BJ (cell line): ENCODE measurements around the gene ACTN3. TPM values are rescaled to one million over a fixed set of nuclear protein-coding genes. Genes with fewer than 3 reads are reported as not detected.
"Not testable (repeated sequence)": the region's sequence is repeated elsewhere in the genome, so short reads cannot be mapped to it uniquely, and the experiment has no call there.

ENCODE experiments used
- CTCF ChIA-PET: fragments of 350-600 bp; formaldehyde crosslinking; extraction: SDS; loops from one replicate; lab custom pipeline; 2021; ENCODE audit warnings: antibody characterized with exemption, inconsistent platforms; lab: Yijun Ruan, JAX
- POLR2A ChIA-PET: fragments of 300-600 bp; sonication (Branson Sonifier 250); formaldehyde crosslinking; extraction: SDS; loops from one replicate; lab custom pipeline; 2021; ENCODE audit warnings: antibody characterized with exemption; lab: Charles Lee
- DNase-seq: peaks from one replicate; pipeline ENCODE4 v3.0.0-alpha.2; 2011; ENCODE audit warnings: low read depth
- H3K27me3 ChIP-seq: 2 replicates; pipeline ENCODE4 v1.6.0; 2011; ENCODE audit warnings: low read length; ENCODE audit not compliant: control insufficient read depth, insufficient read depth
- H3K36me3 ChIP-seq: 2 replicates; pipeline ENCODE4 v1.5.1; 2011; ENCODE audit warnings: low read length; ENCODE audit not compliant: control insufficient read depth, insufficient read depth
- H3K4me3 ChIP-seq: 2 replicates; pipeline ENCODE4 v1.5.1; 2011; ENCODE audit warnings: low read depth, mild to moderate bottlenecking, control low read depth, low read length
- polyA plus RNA-seq: library from polyadenylated mRNA; depleted of rRNA; stranded (reverse); fragments of >200 nt; gene quantifications from 2 replicates; pipeline ENCODE4 v1.2.3, GENCODE V29; 2011
- TF ChIP-seq, protein P1 (sequence below): IDR thresholded peaks from 2 replicates; pipeline ENCODE4 v1.5.1; 2011; ENCODE audit warnings: low read depth, mild to moderate bottlenecking, control low read depth, inconsistent platforms, low read length, moderate library complexity; ENCODE audit not compliant: insufficient read depth

ACTN3 gene
- polyA plus RNA-seq, 1 experiment: not detected

GRCh38 chr11:66581261-66581660 is 34.6 kb downstream of the ACTN3 start:
- Histone ChIP-seq H3K27me3 (peaks cover 2% of the 10 kb centered on the region; the same call in 1 of the 2 replicates), H3K36me3 (no peaks in the 10 kb centered on the region), H3K4me3 (no peak overlapping the region)
- ChIA-PET POLR2A (no interaction called here), CTCF (interaction anchor here (1.1 to 2.9 kb wide), 4 partner anchors 9 to 97 kb away, joined by 3 to 12 read pairs (median 6); partner anchors contain the start of genes CCDC87, CCS and RBM4B)
- TF ChIP-seq, protein P1, sequence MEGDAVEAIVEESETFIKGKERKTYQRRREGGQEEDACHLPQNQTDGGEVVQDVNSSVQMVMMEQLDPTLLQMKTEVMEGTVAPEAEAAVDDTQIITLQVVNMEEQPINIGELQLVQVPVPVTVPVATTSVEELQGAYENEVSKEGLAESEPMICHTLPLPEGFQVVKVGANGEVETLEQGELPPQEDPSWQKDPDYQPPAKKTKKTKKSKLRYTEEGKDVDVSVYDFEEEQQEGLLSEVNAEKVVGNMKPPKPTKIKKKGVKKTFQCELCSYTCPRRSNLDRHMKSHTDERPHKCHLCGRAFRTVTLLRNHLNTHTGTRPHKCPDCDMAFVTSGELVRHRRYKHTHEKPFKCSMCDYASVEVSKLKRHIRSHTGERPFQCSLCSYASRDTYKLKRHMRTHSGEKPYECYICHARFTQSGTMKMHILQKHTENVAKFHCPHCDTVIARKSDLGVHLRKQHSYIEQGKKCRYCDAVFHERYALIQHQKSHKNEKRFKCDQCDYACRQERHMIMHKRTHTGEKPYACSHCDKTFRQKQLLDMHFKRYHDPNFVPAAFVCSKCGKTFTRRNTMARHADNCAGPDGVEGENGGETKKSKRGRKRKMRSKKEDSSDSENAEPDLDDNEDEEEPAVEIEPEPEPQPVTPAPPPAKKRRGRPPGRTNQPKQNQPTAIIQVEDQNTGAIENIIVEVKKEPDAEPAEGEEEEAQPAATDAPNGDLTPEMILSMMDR: no peak
- DNase-seq: no peak

DNA sequence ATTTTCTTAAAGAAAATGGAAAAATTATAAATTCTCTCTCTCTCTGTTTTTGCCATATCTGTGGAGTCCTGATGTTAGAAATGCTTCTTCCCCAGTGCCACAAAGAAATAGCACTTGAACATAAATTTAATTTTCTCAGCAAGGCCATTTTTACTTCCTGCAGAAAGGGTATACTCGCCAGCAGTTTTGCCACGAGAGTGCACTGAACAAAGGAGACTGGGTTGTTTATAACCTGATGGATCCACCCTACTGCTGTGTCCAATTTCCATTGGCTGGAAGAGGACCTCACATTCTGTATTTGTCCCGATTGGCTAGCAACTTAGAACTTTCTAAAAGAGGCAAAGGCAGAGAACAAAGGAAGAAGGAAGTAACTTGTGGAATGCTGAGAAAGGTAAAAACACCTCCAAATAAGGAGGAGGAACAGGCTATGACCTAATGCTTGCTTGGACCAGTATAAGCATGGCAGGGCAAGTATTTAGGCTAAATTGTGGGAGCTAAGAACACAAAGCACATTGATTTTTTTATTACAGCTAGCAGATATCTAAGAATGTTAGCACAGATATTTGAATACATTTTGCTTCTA is 36.0 kb downstream of the ACTN3 start:
- H3K36me3 ChIP-seq, DNase-seq, H3K4me3 ChIP-seq, POLR2A ChIA-PET, H3K27me3 ChIP-seq: not testable (repeated sequence)
- CTCF ChIA-PET: interaction anchor here (2.9 kb wide), 1 partner anchor 95 kb away, joined by 12 read pairs; the partner anchor contains the start of gene RBM4B

- H3K36me3 ChIP-seq, POLR2A ChIA-PET, DNase-seq, H3K27me3 ChIP-seq, H3K4me3 ChIP-seq: not testable (repeated sequence)
- CTCF ChIA-PET: interaction anchor here (0.6 kb wide), 1 partner anchor 70 kb away, joined by 3 read pairs; no protein-coding TSS in a partner anchor
These were observed 38.7 kb downstream of the ACTN3 start for GRCh38 chr11:66585447-66585846.

DNA sequence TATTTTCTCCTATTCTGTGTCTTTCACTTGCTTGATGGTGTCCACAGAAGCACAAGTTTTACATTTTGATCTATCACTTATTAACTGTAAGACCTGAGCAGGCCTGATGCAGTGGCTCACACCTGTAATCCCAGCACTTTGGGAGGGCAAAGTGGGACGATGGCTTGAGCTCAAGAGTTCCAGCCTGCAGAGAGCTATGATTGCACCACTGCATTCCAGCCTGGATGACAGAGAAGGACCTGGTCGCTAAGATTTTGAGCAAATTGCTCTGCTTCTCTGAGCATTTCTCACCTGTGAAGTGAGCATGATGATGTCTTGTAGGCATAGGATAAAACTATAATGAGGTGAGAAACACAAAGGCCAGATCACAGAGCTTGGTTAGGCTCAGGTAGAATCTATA is 39.4 kb downstream of the ACTN3 start:
- H3K36me3 ChIP-seq: no peaks in the 10 kb centered on the region
- CTCF ChIA-PET: no interaction called here
- H3K27me3 ChIP-seq: no peaks in the 10 kb centered on the region
- TF ChIP-seq, protein P1: no peak
- H3K4me3 ChIP-seq: no peak overlapping the region
- POLR2A ChIA-PET: no interaction called here
- no peak for DNase-seq

DNA sequence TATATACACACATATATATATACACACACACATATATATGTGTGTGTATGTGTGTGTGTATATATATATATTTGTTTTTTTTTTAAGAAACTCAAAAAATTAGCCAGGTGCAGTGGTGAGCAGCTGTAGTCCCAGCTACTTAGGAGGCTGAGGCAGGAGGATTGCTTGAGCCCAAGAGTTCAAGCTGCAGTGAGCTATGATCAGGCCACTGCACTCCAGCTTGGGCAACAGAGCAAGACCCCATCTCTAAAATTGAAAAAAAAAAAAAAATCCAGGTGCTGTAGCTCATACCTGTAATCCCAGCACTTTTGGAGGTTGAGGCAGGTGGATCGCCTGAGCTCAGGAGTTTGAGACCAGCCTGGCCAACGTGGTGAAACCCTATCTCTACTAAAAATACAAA is 42.6 kb downstream of the ACTN3 start:
- H3K4me3 ChIP-seq, H3K36me3 ChIP-seq, DNase-seq, H3K27me3 ChIP-seq: not testable (repeated sequence)
- ChIA-PET CTCF (interaction anchor here (0.6 to 1.3 kb wide), 2 partner anchors 10 to 16 kb away, joined by 3 to 4 read pairs; no protein-coding TSS in a partner anchor), POLR2A (interaction anchor here (0.6 kb wide), 1 partner anchor 205 kb away, joined by 4 read pairs; no protein-coding TSS in a partner anchor)

- CTCF ChIA-PET: interaction anchor here (1.1 to 4.0 kb wide), 4 partner anchors 9 to 88 kb away, joined by 3 to 24 read pairs (median 5); partner anchors contain the start of gene RBM4B
- no peak for DNase-seq
- POLR2A ChIA-PET: no interaction called here
- no peaks in the 10 kb centered on the region for H3K36me3 ChIP-seq
- no peak overlapping the region for H3K4me3 ChIP-seq
- TF ChIP-seq, protein P1: no peak
- H3K27me3 ChIP-seq: no peaks in the 10 kb centered on the region
These were observed 43.4 kb downstream of the ACTN3 start for GRCh38 chr11:66589996-66590675.
